SJSA1 (cell line): ENCODE results near the gene RTCA. TPM values are rescaled to one million over a fixed set of nuclear protein-coding genes. Genes with fewer than 3 reads are reported as not detected.
"Not testable (repeated sequence)": the region's sequence is repeated elsewhere in the genome, so short reads cannot be mapped to it uniquely, and the experiment has no call there.

Experiments
- DNase-seq, 2 experiments: peaks; one replicate each; pipeline ENCODE4 v3.0.0-alpha.2; 2015 to 2020; ENCODE audit warnings: low spot score in 2 of 2, low read depth in 1 of 2
- H3K27ac ChIP-seq: fragments of 250-450 bp; sonication (Bioruptor Pico); 2 replicates; pipeline ENCODE4 v1.5.1; 2020; ENCODE audit warnings: mild to moderate bottlenecking, moderate library complexity
- H3K27me3 ChIP-seq: fragments of 250-450 bp; sonication (Bioruptor Pico); replicated peaks from 2 replicates; pipeline ENCODE4 v1.5.1; 2020; ENCODE audit warnings: mild to moderate bottlenecking, moderate library complexity
- H3K36me3 ChIP-seq: fragments of 250-450 bp; sonication (Bioruptor Pico); 2 replicates; pipeline ENCODE4 v1.5.1; 2020; ENCODE audit warnings: mild to moderate bottlenecking
- H3K4me1 ChIP-seq: fragments of 250-450 bp; sonication (Bioruptor Pico); replicated peaks from 2 replicates; pipeline ENCODE4 v1.6.1; 2021; ENCODE audit warnings: mild to moderate bottlenecking
- H3K4me3 ChIP-seq: fragments of 250-450 bp; sonication (Bioruptor Pico); 2 replicates; pipeline ENCODE4 v1.5.1; 2020; ENCODE audit warnings: mild to moderate bottlenecking
- H3K9me3 ChIP-seq: fragments of 250-450 bp; sonication (Bioruptor Pico); replicated peaks from 2 replicates; pipeline ENCODE4 v1.5.1; 2020; ENCODE audit warnings: mild to moderate bottlenecking
- total RNA-seq: library from RNA; depleted of rRNA; stranded (reverse); fragments of >200 nt; shearing (Covaris generic); gene quantifications from 2 replicates; pipeline ENCODE4 v1.2.3, GENCODE V29; 2014; rRNA removed

Gene RTCA
- total RNA-seq, 1 experiment from 2014 or later: 43.5 TPM

DNA sequence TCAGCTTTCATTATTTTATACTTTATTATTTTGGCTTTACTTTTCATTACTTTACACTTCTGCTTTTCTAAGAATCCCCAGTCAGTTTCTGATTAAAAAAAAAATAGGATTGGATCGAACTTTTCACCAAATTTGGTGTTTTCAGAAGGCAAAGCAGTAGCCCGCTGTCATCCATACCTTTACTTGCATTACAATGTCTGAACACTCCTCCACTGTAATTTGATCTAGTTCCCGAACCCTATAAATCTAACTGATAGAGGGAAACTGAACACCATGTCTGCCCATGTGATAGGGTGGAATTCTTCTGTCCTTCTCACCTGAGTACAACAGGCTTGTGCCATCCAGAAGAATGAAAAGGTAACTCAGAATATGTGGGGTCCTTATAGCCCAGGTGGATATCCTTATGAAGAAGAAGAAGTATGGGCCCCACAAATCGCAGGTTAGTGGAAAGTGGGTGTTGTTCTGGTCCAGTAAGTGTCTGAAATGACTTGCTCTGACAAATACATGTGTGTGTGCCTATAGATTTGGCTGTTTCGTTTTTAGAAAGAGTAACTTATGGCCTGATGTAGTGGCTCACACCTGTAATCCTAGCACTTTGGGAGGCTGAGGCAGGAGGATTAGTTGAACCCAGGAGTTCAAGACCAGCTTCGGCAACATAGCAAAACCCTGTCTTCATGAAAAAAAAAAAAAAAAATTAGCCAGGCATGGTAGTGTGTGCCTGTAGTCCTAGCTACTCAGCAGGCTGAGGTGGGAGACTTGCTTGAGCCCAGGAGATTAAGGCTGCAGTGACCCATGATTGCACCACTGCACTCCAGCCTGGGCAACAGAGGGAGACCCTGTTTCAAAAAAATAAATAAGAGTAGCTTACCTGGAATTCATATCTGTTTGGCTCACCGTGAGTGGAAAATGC lies 59.7 kb downstream of the RTCA start:
- Histone ChIP-seq H3K27ac (no peak overlapping the region), H3K4me3 (no peak overlapping the region), H3K9me3 (no peaks in the 10 kb centered on the region), H3K27me3 (no peaks in the 10 kb centered on the region; the same call in 1 of the 2 replicates), H3K36me3 (no peaks in the 10 kb centered on the region), H3K4me1 (no peaks in the 10 kb centered on the region)
- no peak for DNase-seq

DNA sequence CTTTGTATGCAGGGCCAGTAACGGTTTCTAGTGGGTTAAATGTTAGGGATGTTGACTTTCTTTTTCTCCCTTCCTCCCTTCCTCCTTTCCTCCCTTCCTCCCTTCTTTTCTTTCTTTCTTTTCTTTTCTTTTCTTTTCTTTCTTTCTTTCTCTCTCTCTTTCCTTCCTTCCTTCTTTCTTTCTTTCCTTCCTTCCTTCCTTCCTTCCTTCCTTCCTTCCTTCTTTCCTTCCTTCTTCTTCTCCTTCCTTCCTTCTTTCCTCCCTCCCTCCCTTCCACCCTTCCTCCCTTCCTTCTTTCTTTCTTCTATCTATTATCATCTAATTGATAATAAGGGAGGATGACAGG lies 60.3 kb downstream of the RTCA start:
- H3K4me3 ChIP-seq, H3K27me3 ChIP-seq, H3K4me1 ChIP-seq, H3K27ac ChIP-seq, DNase-seq, H3K36me3 ChIP-seq, H3K9me3 ChIP-seq: not testable (repeated sequence)

DNA sequence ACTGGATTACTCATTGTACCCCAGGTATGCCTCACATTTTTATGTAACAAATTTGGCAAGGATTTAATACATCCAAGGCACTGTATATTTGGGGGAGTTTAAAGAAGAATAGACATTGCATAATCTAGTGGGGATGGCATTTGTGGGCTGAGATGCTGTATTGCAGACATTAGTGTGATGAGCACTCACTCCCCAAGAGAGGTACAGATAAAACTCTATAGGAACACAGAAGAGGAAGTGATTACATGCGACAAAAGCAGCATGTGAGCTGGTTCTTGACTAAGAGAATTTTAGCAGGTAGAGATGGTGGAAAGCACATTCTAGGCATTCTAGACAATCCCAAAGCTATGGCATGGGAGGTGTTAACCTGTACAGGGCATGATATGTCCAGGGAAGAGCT lies 62.1 kb downstream of the RTCA start:
- H3K4me1 ChIP-seq: no peaks in the 10 kb centered on the region
- H3K27me3 ChIP-seq: no peaks in the 10 kb centered on the region; the same call in 1 of the 2 replicates
- H3K27ac ChIP-seq: no peak overlapping the region
- no peak for DNase-seq
- no peaks in the 10 kb centered on the region for H3K9me3 ChIP-seq
- no peaks in the 10 kb centered on the region for H3K36me3 ChIP-seq
- no peak overlapping the region for H3K4me3 ChIP-seq

DNA sequence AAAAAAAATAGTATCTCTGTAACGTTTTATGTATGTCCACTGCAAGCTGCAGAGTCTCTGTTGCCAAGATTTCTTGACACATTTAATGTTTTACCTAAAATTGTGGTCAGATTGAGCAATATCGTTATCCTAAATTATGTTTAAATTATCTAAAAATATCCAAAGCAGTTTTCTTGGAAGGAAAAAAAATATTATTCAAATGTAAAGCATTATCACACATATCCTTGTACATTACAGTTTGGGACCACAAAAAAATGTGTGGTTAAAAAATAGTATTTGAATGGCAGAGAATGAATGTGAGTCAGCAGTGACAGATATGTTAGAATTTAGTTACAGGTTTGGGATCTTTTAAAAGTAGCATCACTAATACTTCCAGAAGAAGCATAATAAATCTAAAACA lies 65.1 kb downstream of the RTCA start:
- H3K9me3 ChIP-seq, H3K36me3 ChIP-seq, H3K27ac ChIP-seq, H3K27me3 ChIP-seq, DNase-seq, H3K4me1 ChIP-seq, H3K4me3 ChIP-seq: not testable (repeated sequence)

DNA sequence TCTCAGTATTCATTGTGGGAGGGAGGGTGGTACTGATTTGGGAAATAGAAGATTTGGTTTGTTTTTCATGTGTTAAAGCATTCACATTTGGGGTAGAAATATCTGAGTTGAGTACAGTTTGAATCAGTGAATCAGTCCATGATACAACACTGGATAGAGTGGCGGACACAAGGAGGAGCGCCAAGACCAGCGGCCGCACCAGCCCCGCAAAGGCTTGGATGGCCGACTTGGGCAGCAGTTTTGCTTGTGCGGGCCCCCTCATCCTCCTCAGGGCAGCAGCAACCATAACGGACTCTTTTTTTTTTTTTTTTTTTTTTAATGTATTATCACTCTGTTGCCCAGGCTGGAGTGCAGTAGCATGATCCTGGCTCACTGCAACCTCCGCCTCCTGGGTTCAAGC lies 66.3 kb downstream of the RTCA start:
- Histone ChIP-seq H3K27me3 (no peaks in the 10 kb centered on the region), H3K4me1 (no peaks in the 10 kb centered on the region), H3K27ac (no peak overlapping the region), H3K9me3 (no peaks in the 10 kb centered on the region), H3K4me3 (no peak overlapping the region), H3K36me3 (no peaks in the 10 kb centered on the region)
- DNase-seq: no peak

DNA sequence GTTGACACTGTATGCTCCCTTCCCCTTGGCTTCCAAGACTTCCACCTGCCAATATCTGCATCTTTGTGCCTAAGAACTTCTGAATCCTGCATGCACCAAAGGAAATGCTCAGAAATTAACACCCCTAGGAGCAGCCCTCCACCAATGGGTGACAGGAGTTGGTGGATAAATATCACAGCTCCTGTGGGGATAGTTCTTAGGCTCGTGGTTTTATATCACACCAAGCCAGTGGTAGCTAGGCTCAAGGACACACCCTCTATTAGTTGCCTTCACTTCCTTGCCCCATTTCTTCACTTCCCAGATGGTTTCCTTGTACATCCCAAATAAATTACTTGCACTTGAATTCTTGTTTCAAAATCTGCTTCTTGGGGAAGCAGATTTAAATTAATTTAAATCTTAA lies 69.4 kb downstream of the RTCA start:
- Histone ChIP-seq H3K27me3 (no peaks in the 10 kb centered on the region), H3K36me3 (no peaks in the 10 kb centered on the region), H3K9me3 (no peaks in the 10 kb centered on the region), H3K27ac (no peak overlapping the region), H3K4me3 (no peak overlapping the region), H3K4me1 (no peaks in the 10 kb centered on the region)
- DNase-seq: no peak

DNA sequence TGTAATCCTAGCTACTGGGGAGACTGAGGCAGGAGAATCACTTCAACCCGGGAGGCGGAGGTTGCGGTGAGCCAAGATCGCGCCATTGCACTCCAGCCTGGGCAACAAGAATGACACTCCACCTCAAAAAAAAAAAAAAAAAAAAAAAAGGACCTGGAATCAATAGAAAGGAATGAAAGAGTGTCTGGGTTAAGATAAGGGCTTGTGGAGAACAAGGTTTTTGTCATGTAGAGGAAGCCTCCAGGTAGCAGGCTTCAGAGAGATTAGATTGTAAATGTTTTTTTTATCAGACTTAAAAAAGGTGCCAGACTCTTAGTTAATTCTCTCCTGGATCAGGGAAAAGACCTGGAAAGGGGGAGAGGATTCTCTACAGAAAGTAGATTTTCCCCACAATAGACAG lies 71.9 kb downstream of the RTCA start:
- H3K9me3 ChIP-seq, H3K36me3 ChIP-seq: not testable (repeated sequence)

DNA sequence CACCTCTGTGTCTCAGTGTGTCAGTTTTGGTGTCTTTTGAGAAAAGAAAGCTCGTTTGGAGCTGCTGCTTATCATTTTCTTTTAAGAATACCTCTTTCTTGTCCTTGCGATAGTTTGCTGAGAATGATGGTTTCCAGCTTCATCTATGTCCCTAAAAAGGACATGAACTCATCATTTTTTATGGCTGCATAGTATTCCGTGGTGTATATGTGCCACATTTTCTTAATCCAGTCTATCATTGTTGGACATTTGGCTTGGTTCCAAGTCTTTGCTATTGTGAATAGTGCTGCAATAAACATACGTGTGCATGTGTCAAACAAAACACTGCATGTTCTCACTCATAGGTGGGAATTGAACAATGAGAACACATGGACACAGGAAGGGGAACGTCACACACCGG lies 73.7 kb downstream of the RTCA start:
- not testable (repeated sequence) for H3K36me3 ChIP-seq, H3K4me1 ChIP-seq, H3K27ac ChIP-seq, H3K27me3 ChIP-seq, H3K4me3 ChIP-seq, DNase-seq, H3K9me3 ChIP-seq

More for the DNA sequence above, 71.9 kb downstream of the RTCA start:
- not testable (repeated sequence) for H3K4me1 ChIP-seq, H3K27ac ChIP-seq, H3K27me3 ChIP-seq, H3K4me3 ChIP-seq, DNase-seq

DNA sequence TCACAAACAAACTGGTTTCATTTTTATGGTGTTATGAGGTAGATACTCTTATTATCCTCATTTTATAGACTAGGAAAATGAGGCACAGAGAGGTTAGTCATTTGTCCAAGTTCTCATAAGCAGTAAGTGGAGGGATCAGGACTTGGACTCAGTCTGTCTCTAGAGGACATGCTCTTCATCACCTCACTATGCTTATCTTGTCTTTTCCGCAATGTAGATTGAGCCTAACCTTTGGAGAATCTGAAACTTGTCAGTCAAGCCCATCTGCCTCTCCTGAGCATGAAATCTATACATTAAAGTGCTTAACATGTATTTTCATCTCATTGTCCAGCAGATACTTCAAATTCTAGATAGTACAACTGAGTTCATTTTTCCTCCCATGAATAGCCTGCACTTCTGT lies 74.5 kb downstream of the RTCA start:
- H3K27me3 ChIP-seq: no peaks in the 10 kb centered on the region
- no peak overlapping the region for H3K4me3 ChIP-seq
- no peaks in the 10 kb centered on the region for H3K9me3 ChIP-seq
- no peaks in the 10 kb centered on the region for H3K36me3 ChIP-seq
- no peaks in the 10 kb centered on the region for H3K4me1 ChIP-seq
- H3K27ac ChIP-seq: no peak overlapping the region
- DNase-seq: no peak

DNA sequence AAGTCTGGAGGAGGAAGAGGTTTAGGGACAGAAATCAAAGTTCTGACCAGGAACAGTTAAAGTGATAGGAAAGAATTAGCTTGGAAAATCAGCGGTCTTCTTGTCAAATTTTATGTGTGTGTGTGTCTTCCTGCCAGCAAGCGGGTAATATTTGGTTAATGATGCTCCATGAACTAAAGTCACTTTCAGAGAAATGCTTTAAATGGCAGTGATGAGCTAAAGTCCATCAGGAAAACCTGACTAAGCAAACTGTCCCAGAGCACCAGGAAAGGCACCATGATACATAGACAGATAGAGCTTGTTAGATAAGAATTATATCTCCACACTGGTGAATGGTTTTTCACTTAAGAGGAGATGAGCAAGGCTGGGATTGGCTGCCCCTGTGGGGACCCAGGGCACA lies 76.3 kb downstream of the RTCA start:
- H3K4me1 ChIP-seq: no peaks in the 10 kb centered on the region
- H3K36me3 ChIP-seq: no peaks in the 10 kb centered on the region
- DNase-seq: no peak
- H3K4me3 ChIP-seq: no peak overlapping the region
- H3K27me3 ChIP-seq: no peaks in the 10 kb centered on the region
- no peaks in the 10 kb centered on the region for H3K9me3 ChIP-seq
- H3K27ac ChIP-seq: no peak overlapping the region

Other genes with a start within 250 kb of the RTCA start
- 11.3 and 13.0 TPM in 2 replicates for gene SASS6, start 133.3 kb upstream of the RTCA start, total RNA-seq
- gene TRMT13, start 133.1 kb upstream of the RTCA start, total RNA-seq: 7.0 and 20.8 TPM in 2 replicates
- gene LRRC39, start 88.0 kb upstream of the RTCA start, total RNA-seq: 0.13 TPM in 1 of 2 replicates, not detected in the other
- 6.2 and 6.8 TPM in 2 replicates for gene DBT, start 16.4 kb upstream of the RTCA start, total RNA-seq
- gene CDC14A, start 86.3 kb downstream of the RTCA start, total RNA-seq: 6.5 and 8.6 TPM in 2 replicates